ENCODE measurements around the gene PPP1R12B.
"Not testable (repeated sequence)": the region's sequence is repeated elsewhere in the genome, so short reads cannot be mapped to it uniquely, and the experiment has no call there.

The PPP1R12B gene

DNA sequence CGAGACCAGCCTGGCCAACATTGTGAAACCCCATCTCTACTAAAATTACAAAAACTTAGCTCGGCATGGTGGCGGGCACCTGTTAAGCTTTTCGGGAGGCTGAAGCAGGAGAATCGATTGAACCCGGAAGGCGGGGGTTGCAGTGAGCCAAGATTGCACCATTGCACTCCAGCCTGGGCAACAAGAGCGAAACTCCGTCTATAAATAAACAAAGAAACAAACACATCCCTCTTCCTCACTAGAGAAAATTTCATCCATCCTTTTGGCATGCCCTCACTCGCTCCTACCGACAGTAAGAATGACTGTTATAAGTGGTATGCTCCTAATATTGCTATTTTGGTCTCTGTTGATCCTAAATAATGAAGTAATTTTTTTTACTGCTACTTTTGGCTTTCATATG is 195.0 kb downstream of the PPP1R12B start:
- not testable (repeated sequence) for H3K14ac ChIP-seq (ENCODE audit: low read length); H3K9me3 ChIP-seq (replicated peaks in 1 of 2; ENCODE audit: control insufficient read depth in 2 of 2, insufficient read depth in 1 of 2, low read depth in 1 of 2, low read length in 2 of 2); H3K9ac ChIP-seq (ENCODE audit: low read depth, low read length, poor library complexity); H2BK5ac ChIP-seq (ENCODE audit: low read length); H2AFZ ChIP-seq (ENCODE audit: low read length); DNase-seq (ENCODE audit: low spot score); H3K79me1 ChIP-seq (ENCODE audit: low read depth, low read length); H3K23ac ChIP-seq (ENCODE audit: low read depth, low read length, poor library complexity); H4K91ac ChIP-seq (ENCODE audit: low read depth, low read length, poor library complexity); H3K4me2 ChIP-seq (ENCODE audit: insufficient read depth, low read length, poor library complexity, severe bottlenecking); H2BK120ac ChIP-seq (ENCODE audit: low read depth, low read length); H3K4me3 ChIP-seq (ENCODE audit: low read length in 2 of 2); H2AK5ac ChIP-seq (ENCODE audit: low read depth, low read length); H3K4ac ChIP-seq (ENCODE audit: low read length); H3K27me3 ChIP-seq (ENCODE audit: control insufficient read depth in 3 of 3, insufficient read depth in 3 of 3, low read depth in 1 of 3, low read length in 3 of 3); H2BK12ac ChIP-seq (ENCODE audit: low read length); H3K4me1 ChIP-seq (ENCODE audit: control insufficient read depth in 2 of 2, insufficient read depth in 1 of 2, low read depth in 1 of 2, low read length in 2 of 2); H3K18ac ChIP-seq (ENCODE audit: low read length); H3K27ac ChIP-seq (replicated peaks; ENCODE audit: low read length); H3K36me3 ChIP-seq (replicated peaks in 1 of 2; ENCODE audit: control insufficient read depth in 2 of 2, insufficient read depth in 2 of 2, low read length in 2 of 2); H4K8ac ChIP-seq (ENCODE audit: low read depth, low read length); H2BK15ac ChIP-seq (ENCODE audit: low read length)
- no CpG with 5 or more reads among the region's 11 CpGs for WGBS, 2 donors (ENCODE audit: extremely low coverage in 2 of 2, insufficient read length in 2 of 2, insufficient replicate concordance in 1 of 2)

- not testable (repeated sequence) for H3K36me3 ChIP-seq (replicated peaks in 1 of 2; ENCODE audit: control insufficient read depth in 2 of 2, insufficient read depth in 2 of 2, low read length in 2 of 2); H4K8ac ChIP-seq (ENCODE audit: low read depth, low read length); H3K79me1 ChIP-seq (ENCODE audit: low read depth, low read length); H3K9ac ChIP-seq (ENCODE audit: low read depth, low read length, poor library complexity); H3K23ac ChIP-seq (ENCODE audit: low read depth, low read length, poor library complexity); DNase-seq (ENCODE audit: low spot score); H3K27ac ChIP-seq (replicated peaks; ENCODE audit: low read length); H3K4ac ChIP-seq (ENCODE audit: low read length); H3K4me3 ChIP-seq (ENCODE audit: low read length in 2 of 2); H4K91ac ChIP-seq (ENCODE audit: low read depth, low read length, poor library complexity); H2AK5ac ChIP-seq (ENCODE audit: low read depth, low read length); H2BK5ac ChIP-seq (ENCODE audit: low read length); H3K9me3 ChIP-seq (replicated peaks in 1 of 2; ENCODE audit: control insufficient read depth in 2 of 2, insufficient read depth in 1 of 2, low read depth in 1 of 2, low read length in 2 of 2); H2BK120ac ChIP-seq (ENCODE audit: low read depth, low read length); H3K18ac ChIP-seq (ENCODE audit: low read length); H3K4me1 ChIP-seq (ENCODE audit: control insufficient read depth in 2 of 2, insufficient read depth in 1 of 2, low read depth in 1 of 2, low read length in 2 of 2); H3K4me2 ChIP-seq (ENCODE audit: insufficient read depth, low read length, poor library complexity, severe bottlenecking); H2BK12ac ChIP-seq (ENCODE audit: low read length); H2BK15ac ChIP-seq (ENCODE audit: low read length); H3K14ac ChIP-seq (ENCODE audit: low read length); H3K27me3 ChIP-seq (ENCODE audit: control insufficient read depth in 3 of 3, insufficient read depth in 3 of 3, low read depth in 1 of 3, low read length in 3 of 3); H2AFZ ChIP-seq (ENCODE audit: low read length)
- WGBS, 2 donors (ENCODE audit: extremely low coverage in 2 of 2, insufficient read length in 2 of 2, insufficient replicate concordance in 1 of 2), result no CpG with 5 or more reads among the region's 6 CpGs
Measured at GRCh38 chr1:202544766-202545449, 196.4 kb downstream of the PPP1R12B start.

DNA sequence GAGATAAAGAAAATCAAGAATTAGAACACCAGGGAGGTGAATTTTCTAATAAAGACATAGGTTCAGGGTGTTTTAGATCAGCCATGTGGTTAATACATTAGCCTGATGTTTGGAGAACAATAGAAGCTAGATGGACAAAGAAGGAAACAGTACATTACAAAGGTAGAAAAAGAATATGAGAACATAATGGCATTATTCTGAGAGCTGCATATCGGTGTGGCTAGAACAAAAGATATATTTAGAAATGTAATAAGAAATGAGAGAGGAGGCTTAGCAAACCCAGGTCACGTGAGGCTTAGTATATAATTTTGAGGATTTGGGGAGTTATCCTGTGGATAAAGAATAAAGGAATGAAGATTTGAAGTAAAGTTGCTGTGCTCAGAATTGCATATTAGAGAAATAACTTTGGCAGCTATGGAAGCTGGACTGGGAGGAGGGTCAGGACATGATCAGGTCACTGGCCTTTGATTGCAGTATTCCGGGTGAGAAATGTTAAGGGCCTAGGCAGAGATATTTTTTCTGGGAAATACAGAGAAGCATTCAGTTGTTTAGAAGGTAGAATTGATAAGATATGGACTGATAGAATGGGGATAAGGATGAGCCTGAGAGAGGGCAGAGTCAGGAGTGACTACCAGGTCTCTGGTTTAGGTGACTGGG is 197.3 kb downstream of the PPP1R12B start:
- H3K27me3 ChIP-seq (ENCODE audit: control insufficient read depth in 3 of 3, insufficient read depth in 3 of 3, low read depth in 1 of 3, low read length in 3 of 3); H3K4me2 ChIP-seq (ENCODE audit: insufficient read depth, low read length, poor library complexity, severe bottlenecking): not testable (repeated sequence)
- no CpG with 5 or more reads among the region's 3 CpGs for WGBS, 2 donors (ENCODE audit: extremely low coverage in 2 of 2, insufficient read length in 2 of 2, insufficient replicate concordance in 1 of 2)

GRCh38 chr1:202546377-202546776 is 197.9 kb downstream of the PPP1R12B start:
- not testable (repeated sequence) for H4K8ac ChIP-seq (ENCODE audit: low read depth, low read length); H3K4ac ChIP-seq (ENCODE audit: low read length); H3K4me2 ChIP-seq (ENCODE audit: insufficient read depth, low read length, poor library complexity, severe bottlenecking); H2AFZ ChIP-seq (ENCODE audit: low read length); H2BK120ac ChIP-seq (ENCODE audit: low read depth, low read length); H3K9me3 ChIP-seq (replicated peaks in 1 of 2; ENCODE audit: control insufficient read depth in 2 of 2, insufficient read depth in 1 of 2, low read depth in 1 of 2, low read length in 2 of 2); H3K4me1 ChIP-seq (ENCODE audit: control insufficient read depth in 2 of 2, insufficient read depth in 1 of 2, low read depth in 1 of 2, low read length in 2 of 2); H2BK12ac ChIP-seq (ENCODE audit: low read length); H3K9ac ChIP-seq (ENCODE audit: low read depth, low read length, poor library complexity); H3K36me3 ChIP-seq (replicated peaks in 1 of 2; ENCODE audit: control insufficient read depth in 2 of 2, insufficient read depth in 2 of 2, low read length in 2 of 2); H2BK15ac ChIP-seq (ENCODE audit: low read length); H3K4me3 ChIP-seq (ENCODE audit: low read length in 2 of 2); H3K27ac ChIP-seq (replicated peaks; ENCODE audit: low read length); DNase-seq (ENCODE audit: low spot score); H3K14ac ChIP-seq (ENCODE audit: low read length); H2AK5ac ChIP-seq (ENCODE audit: low read depth, low read length); H3K18ac ChIP-seq (ENCODE audit: low read length); H2BK5ac ChIP-seq (ENCODE audit: low read length); H3K23ac ChIP-seq (ENCODE audit: low read depth, low read length, poor library complexity); H4K91ac ChIP-seq (ENCODE audit: low read depth, low read length, poor library complexity); H3K27me3 ChIP-seq (ENCODE audit: control insufficient read depth in 3 of 3, insufficient read depth in 3 of 3, low read depth in 1 of 3, low read length in 3 of 3); H3K79me1 ChIP-seq (ENCODE audit: low read depth, low read length)
- no CpG with 5 or more reads among the region's 3 CpGs for WGBS, 2 donors (ENCODE audit: extremely low coverage in 2 of 2, insufficient read length in 2 of 2, insufficient replicate concordance in 1 of 2)

More for the DNA sequence above, 197.3 kb downstream of the PPP1R12B start:
- H3K36me3 ChIP-seq (replicated peaks in 1 of 2; ENCODE audit: control insufficient read depth in 2 of 2, insufficient read depth in 2 of 2, low read length in 2 of 2); H3K79me1 ChIP-seq (ENCODE audit: low read depth, low read length); H2BK15ac ChIP-seq (ENCODE audit: low read length); H2AFZ ChIP-seq (ENCODE audit: low read length); H4K91ac ChIP-seq (ENCODE audit: low read depth, low read length, poor library complexity); H3K4me1 ChIP-seq (ENCODE audit: control insufficient read depth in 2 of 2, insufficient read depth in 1 of 2, low read depth in 1 of 2, low read length in 2 of 2); H3K14ac ChIP-seq (ENCODE audit: low read length); H2AK5ac ChIP-seq (ENCODE audit: low read depth, low read length); H2BK120ac ChIP-seq (ENCODE audit: low read depth, low read length); H3K27ac ChIP-seq (replicated peaks; ENCODE audit: low read length); H3K23ac ChIP-seq (ENCODE audit: low read depth, low read length, poor library complexity); H2BK5ac ChIP-seq (ENCODE audit: low read length); H3K18ac ChIP-seq (ENCODE audit: low read length); H2BK12ac ChIP-seq (ENCODE audit: low read length); H3K9ac ChIP-seq (ENCODE audit: low read depth, low read length, poor library complexity); H3K4me3 ChIP-seq (ENCODE audit: low read length in 2 of 2); H3K4ac ChIP-seq (ENCODE audit: low read length); H3K9me3 ChIP-seq (replicated peaks in 1 of 2; ENCODE audit: control insufficient read depth in 2 of 2, insufficient read depth in 1 of 2, low read depth in 1 of 2, low read length in 2 of 2); DNase-seq (ENCODE audit: low spot score); H4K8ac ChIP-seq (ENCODE audit: low read depth, low read length): not testable (repeated sequence)

Measured in neuronal stem cell (in vitro differentiated cells).